AG04449 (cell line): Measurements from ENCODE around the gene AGAP1.

ENCODE experiments used
- CTCF ChIA-PET: fragments of 350-600 bp; formaldehyde crosslinking; extraction: SDS; loops from one replicate; lab custom pipeline; 2021; ENCODE audit warnings: antibody characterized with exemption; lab: Yijun Ruan, JAX
- POLR2A ChIA-PET: fragments of 400-600, 350-600 bp; formaldehyde crosslinking; extraction: SDS; loops from one replicate; lab custom pipeline; 2020; ENCODE audit warnings: antibody characterized with exemption, inconsistent platforms; lab: Yijun Ruan, JAX
- DNase-seq: peaks from one replicate; pipeline ENCODE4 v3.0.0-alpha.2; 2010; ENCODE audit warnings: low read depth, low spot score
- H3K4me3 ChIP-seq: 2 replicates; pipeline ENCODE4 v1.5.1; 2011; ENCODE audit warnings: low read depth, mild to moderate bottlenecking, control low read depth, low read length
- TF ChIP-seq, protein P1 (sequence below): IDR thresholded peaks from one replicate; pipeline ENCODE4 v1.5.1; 2011; ENCODE audit warnings: mild to moderate bottlenecking, moderate library complexity, low read length, control low read depth, inconsistent platforms; ENCODE audit not compliant: insufficient read depth; ENCODE audit errors: missing control alignments

AGAP1 gene

DNA sequence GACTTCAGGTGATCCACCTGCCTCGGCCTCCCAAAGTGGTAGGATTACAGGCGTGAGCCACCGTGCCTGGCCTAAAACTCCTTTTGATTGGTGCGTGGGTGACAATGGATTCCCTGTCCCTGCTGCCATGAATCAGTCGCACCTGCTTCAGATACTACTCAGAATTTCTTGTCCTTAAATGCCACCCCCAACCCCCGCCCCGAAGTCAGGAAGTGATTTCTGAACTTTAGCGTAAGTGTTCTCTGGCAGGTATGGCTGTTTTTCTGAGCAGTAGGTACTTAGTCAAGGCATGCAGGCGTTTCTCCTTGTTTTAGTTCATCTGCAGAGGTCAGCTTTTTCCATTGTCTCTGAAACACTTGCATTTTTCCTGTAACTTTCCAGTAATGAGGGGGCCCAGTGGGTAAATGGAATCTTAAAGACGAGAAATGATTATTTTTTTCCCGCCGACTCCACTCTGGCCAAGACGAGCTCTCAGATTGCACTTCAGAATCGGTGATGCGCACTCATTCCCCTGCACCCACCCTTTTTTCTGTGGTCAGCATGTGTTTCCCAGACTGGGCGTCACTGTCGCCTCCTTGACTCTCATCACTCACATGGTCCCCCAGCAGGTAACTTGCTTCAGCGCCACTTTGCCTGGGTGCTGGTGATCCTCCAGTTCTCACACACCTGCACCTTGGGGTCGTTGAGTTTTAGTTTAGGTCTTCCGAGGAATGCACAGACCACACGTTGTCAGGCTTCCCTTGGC, 494.6 kb downstream of the AGAP1 start:
- CTCF ChIA-PET: no interaction called here
- POLR2A ChIA-PET: no interaction called here
- DNase-seq: no peak
- TF ChIP-seq, protein P1, sequence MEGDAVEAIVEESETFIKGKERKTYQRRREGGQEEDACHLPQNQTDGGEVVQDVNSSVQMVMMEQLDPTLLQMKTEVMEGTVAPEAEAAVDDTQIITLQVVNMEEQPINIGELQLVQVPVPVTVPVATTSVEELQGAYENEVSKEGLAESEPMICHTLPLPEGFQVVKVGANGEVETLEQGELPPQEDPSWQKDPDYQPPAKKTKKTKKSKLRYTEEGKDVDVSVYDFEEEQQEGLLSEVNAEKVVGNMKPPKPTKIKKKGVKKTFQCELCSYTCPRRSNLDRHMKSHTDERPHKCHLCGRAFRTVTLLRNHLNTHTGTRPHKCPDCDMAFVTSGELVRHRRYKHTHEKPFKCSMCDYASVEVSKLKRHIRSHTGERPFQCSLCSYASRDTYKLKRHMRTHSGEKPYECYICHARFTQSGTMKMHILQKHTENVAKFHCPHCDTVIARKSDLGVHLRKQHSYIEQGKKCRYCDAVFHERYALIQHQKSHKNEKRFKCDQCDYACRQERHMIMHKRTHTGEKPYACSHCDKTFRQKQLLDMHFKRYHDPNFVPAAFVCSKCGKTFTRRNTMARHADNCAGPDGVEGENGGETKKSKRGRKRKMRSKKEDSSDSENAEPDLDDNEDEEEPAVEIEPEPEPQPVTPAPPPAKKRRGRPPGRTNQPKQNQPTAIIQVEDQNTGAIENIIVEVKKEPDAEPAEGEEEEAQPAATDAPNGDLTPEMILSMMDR: no peak
- H3K4me3 ChIP-seq: no peak overlapping the region

DNA sequence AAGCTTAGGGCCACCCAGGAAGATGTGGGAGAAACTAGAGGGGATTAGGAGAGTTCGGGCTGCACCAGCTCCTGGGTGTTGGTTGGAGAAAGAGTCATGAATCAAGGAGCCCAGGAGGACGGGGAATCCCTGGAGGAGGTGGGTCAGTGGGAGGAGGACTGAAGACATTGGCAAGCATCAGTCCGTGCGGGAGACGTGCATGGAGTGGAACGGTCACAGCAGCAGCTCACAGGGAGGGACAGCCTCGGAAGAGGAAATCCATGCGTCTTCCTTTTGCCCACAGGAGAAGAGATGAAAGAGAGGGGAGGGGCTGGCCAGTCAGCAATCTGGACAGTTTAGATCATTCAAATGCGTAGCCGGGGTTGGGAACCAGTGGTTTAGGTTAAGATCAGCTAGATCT, 495.7 kb downstream of the AGAP1 start:
- ChIA-PET POLR2A (no interaction called here), CTCF (no interaction called here)
- TF ChIP-seq, protein P1: no peak
- no peak overlapping the region for H3K4me3 ChIP-seq
- DNase-seq: no peak

GRCh38 chr2:235990344-235990743, 496.5 kb downstream of the AGAP1 start:
- ChIA-PET POLR2A (no interaction called here), CTCF (interaction anchor here (1.1 kb wide), 1 partner anchor 188 kb away, joined by 3 read pairs; no protein-coding TSS in a partner anchor)
- no peak overlapping the region for H3K4me3 ChIP-seq
- no peak for DNase-seq
- TF ChIP-seq, protein P1: no peak

DNA sequence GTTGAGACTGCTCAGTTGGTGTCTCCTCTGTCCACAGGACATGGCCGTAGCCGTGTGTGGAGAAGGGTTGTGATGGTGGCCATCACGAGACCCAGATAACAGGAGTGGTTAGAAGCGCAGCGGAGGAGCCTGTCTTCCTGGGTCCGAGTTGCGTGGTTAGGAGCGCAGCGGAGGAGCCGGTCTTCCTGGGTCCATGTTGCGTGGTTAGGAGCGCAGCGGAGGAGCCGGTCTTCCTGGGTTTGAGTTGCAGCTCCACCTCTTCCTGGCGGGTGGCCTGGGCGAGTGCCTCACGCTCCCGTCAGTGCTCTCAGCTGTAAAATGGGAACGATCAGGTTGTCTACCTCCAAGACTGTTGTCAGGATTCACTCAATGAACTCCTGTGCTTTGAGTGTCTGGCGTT, 498.2 kb downstream of the AGAP1 start:
- H3K4me3 ChIP-seq: no peak overlapping the region
- TF ChIP-seq, protein P1: no peak
- CTCF ChIA-PET: no interaction called here
- POLR2A ChIA-PET: no interaction called here
- no peak for DNase-seq

- CTCF ChIA-PET: no interaction called here
- no peak for DNase-seq
- H3K4me3 ChIP-seq: no peak overlapping the region
- POLR2A ChIA-PET: no interaction called here
- TF ChIP-seq, protein P1: no peak
Measured at GRCh38 chr2:235996419-235996818, 502.6 kb downstream of the AGAP1 start.

- TF ChIP-seq, protein P1: no peak
- CTCF ChIA-PET: no interaction called here
- POLR2A ChIA-PET: no interaction called here
Measured at GRCh38 chr2:235999011-235999410, 505.2 kb downstream of the AGAP1 start.

More at GRCh38 chr2:235999011-235999410, 505.2 kb downstream of the AGAP1 start:
- no peak overlapping the region for H3K4me3 ChIP-seq
- no peak for DNase-seq
